IMR-90 (cell line): Measurements from ENCODE around the gene HDC. TPM values are rescaled to one million over a fixed set of nuclear protein-coding genes. Genes with fewer than 3 reads are reported as not detected.

ENCODE experiments used
- ATAC-seq: fragments of 200-7000 bp; cut with Tn5 transposase; 2 replicates; pipeline ENCODE4 v1.9.1; 2020; ENCODE audit warnings: low read depth, mild to moderate bottlenecking, moderate library complexity
- BruUV-seq: library from RNA; stranded (reverse); fragments of 400-500 nt; replicated peaks from 2 replicates; lab custom pipeline; 2021; lab: Mats Ljungman, UMichigan
- CTCF ChIA-PET: fragments of 300-600 bp; formaldehyde crosslinking; extraction: SDS; loops from one replicate; lab custom pipeline; 2021; ENCODE audit warnings: antibody characterized with exemption; lab: Yijun Ruan, JAX
- POLR2A ChIA-PET: fragments of 300-600 bp; sonication (Branson Sonifier 250); formaldehyde crosslinking; loops from one replicate; lab custom pipeline; 2022; ENCODE audit warnings: antibody characterized with exemption; ENCODE audit not compliant: unreplicated experiment; lab: Charles Lee
- DNase-seq: peaks from one replicate; pipeline ENCODE4 v3.0.0; 2013
- H2AFZ ChIP-seq: replicated peaks from 2 replicates; pipeline ENCODE3; 2013; ENCODE audit warnings: low read length, mild to moderate bottlenecking; ENCODE audit not compliant: poor library complexity
- H2AK5ac ChIP-seq: 2 replicates; pipeline ENCODE4 v1.6.1; 2013; ENCODE audit warnings: low read depth, low read length, inconsistent platforms
- H2AK9ac ChIP-seq: replicated peaks from 2 replicates; pipeline ENCODE3; 2013; ENCODE audit warnings: mild to moderate bottlenecking, low read depth, low read length, moderate library complexity; ENCODE audit not compliant: poor library complexity
- H2BK120ac ChIP-seq: 2 replicates; pipeline ENCODE4 v1.6.1; 2013; ENCODE audit warnings: low read depth, low read length, inconsistent platforms
- H2BK15ac ChIP-seq: 3 replicates; pipeline ENCODE4 v1.6.1; 2013; ENCODE audit warnings: low read depth, low read length, inconsistent platforms
- H2BK20ac ChIP-seq: 2 replicates; pipeline ENCODE4 v1.6.1; 2013; ENCODE audit warnings: low read depth, mild to moderate bottlenecking, inconsistent platforms, low read length, moderate library complexity
- H2BK5ac ChIP-seq: 2 replicates; pipeline ENCODE4 v1.6.1; 2013; ENCODE audit warnings: mild to moderate bottlenecking, low read depth, low read length, inconsistent platforms; ENCODE audit not compliant: poor library complexity, severe bottlenecking
- H3K14ac ChIP-seq: replicated peaks from 2 replicates; pipeline ENCODE4 v1.6.1; 2013; ENCODE audit warnings: low read depth, low read length, inconsistent platforms
- H3K18ac ChIP-seq: 2 replicates; pipeline ENCODE4 v1.6.1; 2013; ENCODE audit warnings: low read depth, low read length, control low read depth
- H3K23ac ChIP-seq: 2 replicates; pipeline ENCODE4 v1.6.1; 2013; ENCODE audit warnings: low read depth, low read length, inconsistent platforms
- H3K27ac ChIP-seq: 2 replicates; pipeline ENCODE4 v1.5.1; 2013; ENCODE audit warnings: mild to moderate bottlenecking, control low read depth, low read length; ENCODE audit not compliant: insufficient read depth
- H3K27me3 ChIP-seq: 2 replicates; pipeline ENCODE4 v1.6.1; 2013; ENCODE audit warnings: low read length; ENCODE audit not compliant: control insufficient read depth, insufficient read depth
- H3K36me3 ChIP-seq: 2 replicates; pipeline ENCODE4 v1.6.1; 2013; ENCODE audit warnings: low read length, mixed read lengths; ENCODE audit not compliant: control insufficient read depth, insufficient read depth
- H3K4ac ChIP-seq: 2 replicates; pipeline ENCODE4 v1.6.1; 2013; ENCODE audit warnings: low read depth, low read length, inconsistent platforms
- H3K4me1 ChIP-seq: 2 replicates; pipeline ENCODE4 v1.6.1; 2013; ENCODE audit warnings: low read length, mixed read lengths; ENCODE audit not compliant: control insufficient read depth, insufficient read depth
- H3K4me2 ChIP-seq: 2 replicates; pipeline ENCODE4 v1.6.1; 2013; ENCODE audit warnings: low read depth, mild to moderate bottlenecking, control low read depth, low read length, moderate library complexity
- H3K4me3 ChIP-seq: 2 replicates; pipeline ENCODE4 v1.5.1; 2013; ENCODE audit warnings: low read depth, mild to moderate bottlenecking, control low read depth, low read length, moderate library complexity; ENCODE audit not compliant: insufficient read depth
- H3K56ac ChIP-seq: 2 replicates; pipeline ENCODE4 v1.6.1; 2013; ENCODE audit warnings: low read length, inconsistent platforms; ENCODE audit not compliant: insufficient read depth; ENCODE audit errors: extremely low read depth
- H3K79me1 ChIP-seq, 2 experiments: 2 replicates each; pipeline ENCODE4 v1.6.1; 2013; ENCODE audit warnings: low read length in 2 of 2, inconsistent platforms in 1 of 2, low read depth in 1 of 2
- H3K9ac ChIP-seq: 2 replicates; pipeline ENCODE4 v1.6.1; 2013; ENCODE audit warnings: low read depth, low read length, control low read depth
- H3K9me1 ChIP-seq: 2 replicates; pipeline ENCODE4 v1.6.1; 2013; ENCODE audit warnings: low read length, inconsistent platforms; ENCODE audit not compliant: insufficient read depth
- H3K9me3 ChIP-seq: 2 replicates; pipeline ENCODE4 v1.6.1; 2013; ENCODE audit warnings: low read length; ENCODE audit not compliant: control insufficient read depth, insufficient read depth
- H4K20me1 ChIP-seq: 2 replicates; pipeline ENCODE4 v1.6.1; 2013; ENCODE audit warnings: low read length, inconsistent platforms; ENCODE audit not compliant: insufficient read depth
- H4K5ac ChIP-seq: 2 replicates; pipeline ENCODE4 v1.6.1; 2013; ENCODE audit warnings: mild to moderate bottlenecking, low read depth, low read length, control low read depth
- H4K8ac ChIP-seq, 2 experiments: 2 replicates each; pipeline ENCODE4 v1.6.1; 2013; ENCODE audit warnings: low read depth in 2 of 2, low read length in 2 of 2, control low read depth in 1 of 2, inconsistent platforms in 1 of 2
- H4K91ac ChIP-seq: 2 replicates; pipeline ENCODE4 v1.6.1; 2013; ENCODE audit warnings: low read depth, low read length, inconsistent platforms; ENCODE audit not compliant: insufficient read depth
- BHLHE40 ChIP-seq: fragments of 150-350 bp; IDR thresholded peaks from 2 replicates; pipeline ENCODE4 v1.6.1; 2016; ENCODE audit warnings: mild to moderate bottlenecking, low read depth, low read length
- CEBPB ChIP-seq: IDR thresholded peaks from 2 replicates; pipeline ENCODE4 v1.6.1; 2012; ENCODE audit warnings: low read depth, low read length, improper control_type of control experiment
- CHD1 ChIP-seq: IDR thresholded peaks from 2 replicates; pipeline ENCODE4 v1.6.1; 2012; ENCODE audit warnings: low read depth, low read length, improper control_type of control experiment
- CTCF ChIP-seq: conservative IDR thresholded peaks from 2 replicates; pipeline ENCODE4 v1.5.1; 2012; ENCODE audit warnings: mild to moderate bottlenecking, low read depth, low read length, improper control_type of control experiment
- ELK1 ChIP-seq: fragments of 150-350 bp; IDR thresholded peaks from 2 replicates; pipeline ENCODE4 v1.6.1; 2016; ENCODE audit warnings: low read depth, mild to moderate bottlenecking, low read length, moderate library complexity, borderline replicate concordance
- FOS ChIP-seq: fragments of 150-350 bp; IDR thresholded peaks from 2 replicates; pipeline ENCODE4 v1.6.1; 2016; ENCODE audit warnings: low read depth, low read length
- MAZ ChIP-seq: IDR thresholded peaks from 2 replicates; pipeline ENCODE4 v1.6.1; 2012; ENCODE audit warnings: low read depth, mild to moderate bottlenecking, low read length, improper control_type of control experiment, moderate library complexity, borderline replicate concordance
- MXI1 ChIP-seq: IDR thresholded peaks from 2 replicates; pipeline ENCODE4 v1.6.1; 2012; ENCODE audit warnings: low read depth, mild to moderate bottlenecking, low read length, moderate library complexity, borderline replicate concordance
- NFE2L2 ChIP-seq: fragments of 150-350 bp; IDR thresholded peaks from 2 replicates; pipeline ENCODE4 v1.6.1; 2016; ENCODE audit warnings: low read depth, mild to moderate bottlenecking, low read length
- RCOR1 ChIP-seq: IDR thresholded peaks from 2 replicates; pipeline ENCODE4 v1.6.1; 2012; ENCODE audit warnings: mild to moderate bottlenecking, low read length, improper control_type of control experiment; ENCODE audit not compliant: insufficient replicate concordance
- SMC3 ChIP-seq: fragments of 150-350 bp; IDR thresholded peaks from 2 replicates; pipeline ENCODE4 v1.6.1; 2016; ENCODE audit warnings: low read depth, mild to moderate bottlenecking, antibody characterized with exemption, low read length, moderate library complexity
- WGBS, 2 experiments: methylation state at CpG; one replicate each; pipeline versions ENCODE4 v1.1.5 to v1.1.7; 2013; ENCODE audit warnings: missing lambda C conversion rate in 2 of 2; ENCODE audit not compliant: insufficient read length in 1 of 2; ENCODE audit errors: extremely low coverage in 2 of 2; 5-methylcytosine and 5-hydroxymethylcytosine counted together
- dilution Hi-C: fragments of 300-500 bp; cut with HindIII; formaldehyde crosslinking; loops from one replicate; pipeline ENCODE4 v1.14.3; 2018; ENCODE audit warnings: low sequenced_read_pairs; ENCODE audit not compliant: unreplicated experiment
- in situ Hi-C: fragments of 300-500 bp; cut with MboI; formaldehyde crosslinking; loops from 3 replicates; pipeline ENCODE4 v1.14.3; 2019; ENCODE audit warnings: low sequenced_read_pairs, inconsistent platforms, mixed read lengths
- intact Hi-C: fragments of 100-400 bp; cut with micrococcal nuclease; formaldehyde crosslinking; loops from 2 replicates; pipeline ENCODE4 v1.10.0; 2022
- polyA plus RNA-seq, 3 experiments: library from polyadenylated mRNA; depleted of rRNA; stranded (reverse); fragments of >200 nt; gene quantifications; 2 replicates each; pipeline ENCODE4 v1.2.3, GENCODE V29; 2012; ENCODE audit warnings: low replicate concordance in 1 of 3
- total RNA-seq: library from RNA; depleted of rRNA; stranded (reverse); fragments of >200 nt; gene quantifications from 2 replicates; pipeline ENCODE4 v1.2.3, GENCODE V29; 2012

HDC gene
- total and polyA plus RNA-seq, 2 of the 4 experiments (the other 2 are of a cell fraction), result not detected

- no peak overlapping the region for H2BK15ac ChIP-seq
- no peak overlapping the region for H2AK9ac ChIP-seq
- no peak overlapping the region for H2AK5ac ChIP-seq
- H3K9ac ChIP-seq, result no peak overlapping the region
- H3K9me3 ChIP-seq, result no peaks in the 10 kb centered on the region
- no peak overlapping the region for H2BK5ac ChIP-seq
- H4K91ac ChIP-seq, result no peak overlapping the region
- no peak overlapping the region for H3K4me2 ChIP-seq
- H4K8ac ChIP-seq, result no peak overlapping the region
- H3K14ac ChIP-seq, result no peak overlapping the region
- BruUV-seq, result no TSS peak
- no peaks in the 10 kb centered on the region for H3K27me3 ChIP-seq
- no peak overlapping the region for H3K4me3 ChIP-seq
- POLR2A ChIA-PET, result no interaction called here
- no peak overlapping the region for H2BK120ac ChIP-seq
- H3K79me1 ChIP-seq, result no peaks in the 10 kb centered on the region
- no peak overlapping the region for H3K18ac ChIP-seq
- dilution Hi-C loops (no loop called here), intact Hi-C loops (no loop called here), in situ Hi-C loops (no loop called here)
- CTCF ChIA-PET, result interaction anchor here (0.5 to 3.2 kb wide), 2 partner anchors 12 to 22 kb away, joined by 5 to 9 read pairs; no protein-coding TSS in a partner anchor
- ATAC-seq (no peak), DNase-seq (no peak)
- H4K20me1 ChIP-seq, result no peaks in the 10 kb centered on the region
- no peaks in the 10 kb centered on the region for H3K36me3 ChIP-seq
- WGBS, 2 experiments, result 60% methylated on average over 1 of the region's 3 CpGs; no CpG with 5 or more reads in 1 of the 2 experiments
- no peak overlapping the region for H3K27ac ChIP-seq
- peaks cover 8% of the 10 kb centered on the region; the same call in 1 of the 2 replicates for H3K9me1 ChIP-seq
- no peak overlapping the region for H3K4ac ChIP-seq
- H3K56ac ChIP-seq, result no peak overlapping the region
- H3K4me1 ChIP-seq, result peaks cover 2% of the 10 kb centered on the region; the same call in 1 of the 2 replicates
- no peak overlapping the region for H4K5ac ChIP-seq
- no peak overlapping the region for H2AFZ ChIP-seq
- no peak overlapping the region for H3K23ac ChIP-seq
- H2BK20ac ChIP-seq, result no peak overlapping the region
- TF ChIP-seq SMC3 (no peak), NFE2L2 (no peak), CHD1 (no peak), CEBPB (no peak), MAZ (no peak), FOS (no peak), BHLHE40 (no peak), MXI1 (no peak), ELK1 (no peak), CTCF (no peak), RCOR1 (no peak)
Measured at GRCh38 chr15:50229336-50229735, 36.2 kb downstream of the HDC start.
